ENCODE results near the gene TRMT44.
"Not testable (repeated sequence)": the region's sequence is repeated elsewhere in the genome, so short reads cannot be mapped to it uniquely, and the experiment has no call there.

TRMT44 gene

DNA sequence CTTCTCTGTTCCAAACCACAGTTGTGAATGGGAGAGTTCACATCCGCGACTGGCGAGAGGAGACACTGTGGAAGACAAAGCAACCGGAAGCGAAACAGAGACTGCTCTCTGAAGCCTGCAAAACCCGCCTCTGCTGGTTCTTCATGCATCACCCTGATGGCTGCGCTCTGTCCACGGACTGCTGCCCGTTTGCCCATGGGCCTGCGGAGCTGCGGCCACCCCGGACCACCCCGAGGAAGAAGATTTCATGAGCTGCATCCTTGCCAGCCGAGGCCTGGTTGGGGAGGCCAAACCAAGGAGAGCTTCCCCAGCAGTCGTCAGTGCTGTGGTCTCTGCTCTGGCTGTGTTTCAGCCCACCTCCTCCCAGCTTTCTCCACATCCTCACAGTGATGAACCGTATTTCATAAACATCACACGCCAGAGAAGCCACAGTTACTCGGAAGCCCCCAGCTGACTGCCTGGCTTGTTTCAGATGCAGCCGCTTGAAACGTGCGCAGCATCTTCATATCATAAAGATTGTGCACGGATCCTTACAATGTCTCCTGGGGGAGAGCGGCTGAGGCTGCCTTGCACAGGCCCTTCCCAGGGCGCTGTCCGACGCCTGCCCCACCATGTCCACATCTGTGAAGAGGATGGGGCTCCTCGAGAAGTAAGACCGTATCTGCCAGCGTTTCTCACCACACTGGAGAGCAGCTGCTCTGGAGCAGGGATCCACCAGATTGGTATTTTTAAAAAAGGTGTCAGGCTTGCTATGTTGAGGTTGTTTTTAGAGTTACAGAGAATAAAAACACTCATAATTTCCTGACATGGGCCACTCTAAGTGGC lies 35.4 kb downstream of the TRMT44 start:
- H3K9me3 ChIP-seq (replicated peaks in 1 of 11) = no peaks in the 10 kb centered on the region
- H3K27me3 ChIP-seq = peaks cover 0 to 13% (median 0%) of the 10 kb centered on the region in 11 experiments; a peak in 2 of 22 replicates
- H3K27ac ChIP-seq = peak overlapping the region in 9 of 11 experiments; percentile 31 to 90 (median 76); a peak in 18 of 22 replicates
- H3K9ac ChIP-seq = peak overlapping the region in 10 of 11 experiments; percentile 16 to 83 (median 72); a peak in 18 of 22 replicates
- no peaks in the 10 kb centered on the region for H3K36me3 ChIP-seq
- H4K20me1 ChIP-seq = peaks cover 19 to 76% (median 39%) of the 10 kb centered on the region in 11 experiments; a peak in 19 of 22 replicates
- H3K4me2 ChIP-seq = peak overlapping the region; percentile 90 to 99 (median 97)
- peaks cover 45 to 85% (median 82%) of the 10 kb centered on the region in 10 experiments for H3K4me1 ChIP-seq
- peak in 4 of 11 experiments; percentile 34 to 89 (median 74); a peak in 6 of 22 replicates for TF ChIP-seq Cebpa-rat (IDR thresholded peaks at IDR 0.05)
- peak overlapping the region in 9 of 10 experiments; percentile 12 to 62 (median 56); a peak in 18 of 20 replicates for H3K4me3 ChIP-seq

DNA sequence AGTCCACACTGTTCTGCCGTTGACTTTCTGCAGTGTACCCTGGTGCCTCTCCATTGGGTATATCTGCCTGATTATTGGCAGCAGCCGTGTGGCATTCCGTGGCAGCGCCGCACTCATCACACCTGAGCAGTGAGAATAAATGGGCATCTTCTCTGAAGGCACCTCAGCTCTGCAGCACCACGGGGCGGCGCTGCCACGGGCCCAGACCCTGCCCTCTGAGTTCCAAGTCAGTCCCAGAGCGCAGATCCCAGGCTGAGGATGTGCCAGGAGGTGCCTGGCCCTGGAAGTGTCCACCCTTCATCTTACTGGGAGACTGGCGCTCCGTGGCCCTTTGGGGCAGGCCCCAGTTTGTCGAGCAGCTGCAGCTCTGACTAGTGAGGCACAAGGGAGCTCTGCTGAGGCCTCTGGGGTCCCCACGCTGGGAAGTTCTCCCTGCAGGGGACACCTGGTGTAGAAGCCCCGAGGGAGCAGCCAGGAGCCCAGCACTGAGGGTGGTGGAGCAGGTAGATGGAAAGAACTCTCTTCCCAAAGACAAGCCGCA lies 36.6 kb downstream of the TRMT44 start:
- H3K27me3 ChIP-seq = peaks cover 0 to 13% (median 0%) of the 10 kb centered on the region in 11 experiments; a peak in 2 of 22 replicates
- TF ChIP-seq Cebpa-rat (IDR thresholded peaks at IDR 0.05) = no peak
- H3K4me1 ChIP-seq = peaks cover 45 to 73% (median 70%) of the 10 kb centered on the region in 10 experiments
- H3K9ac ChIP-seq = peak overlapping the region in 5 of 11 experiments; percentile 1 to 83 (median 78); a peak in 6 of 22 replicates
- no peak overlapping the region; a peak in 2 of 20 replicates for H3K4me3 ChIP-seq
- H3K36me3 ChIP-seq = no peaks in the 10 kb centered on the region
- H3K27ac ChIP-seq = peak overlapping the region in 1 of 11 experiments; percentile 90; a peak in 3 of 22 replicates
- peaks cover 19 to 64% (median 36%) of the 10 kb centered on the region in 11 experiments; a peak in 19 of 22 replicates for H4K20me1 ChIP-seq
- peak overlapping the region in 10 of 11 experiments; percentile 32 to 99 (median 97); a peak in 19 of 22 replicates for H3K4me2 ChIP-seq
- H3K9me3 ChIP-seq (replicated peaks in 1 of 11) = no peaks in the 10 kb centered on the region

DNA sequence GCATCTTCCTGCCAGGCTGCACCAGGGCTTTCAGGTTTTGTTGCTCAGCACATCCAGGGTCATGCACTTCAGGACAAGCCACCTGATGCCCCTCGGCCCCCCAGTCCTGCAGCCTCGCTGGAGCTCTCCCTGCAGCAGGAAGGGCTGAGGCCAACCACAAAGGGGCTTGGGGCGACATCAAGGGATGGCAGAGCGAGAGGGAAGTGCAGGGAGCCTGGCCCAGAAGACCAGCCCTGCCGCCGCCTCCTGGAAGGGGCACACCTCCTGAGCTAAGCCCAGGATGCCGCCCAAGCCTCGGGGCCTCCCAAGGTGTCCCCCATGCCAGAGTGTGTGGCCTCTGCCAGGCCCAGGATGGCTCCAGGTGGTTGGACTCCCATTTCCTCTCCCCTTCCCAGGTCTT lies 37.1 kb downstream of the TRMT44 start:
- Histone ChIP-seq H3K36me3 (no peaks in the 10 kb centered on the region), H3K27me3 (peaks cover 0 to 13% (median 0%) of the 10 kb centered on the region in 11 experiments; a peak in 2 of 22 replicates), H3K9ac (peak overlapping the region in 5 of 11 experiments; percentile 1 to 83 (median 78); a peak in 5 of 22 replicates), H3K4me3 (no peak overlapping the region; a peak in 1 of 20 replicates), H4K20me1 (peaks cover 17 to 62% (median 31%) of the 10 kb centered on the region in 11 experiments; a peak in 19 of 22 replicates), H3K27ac (peak overlapping the region in 1 of 11 experiments; percentile 90; a peak in 2 of 22 replicates), H3K4me2 (peak overlapping the region in 10 of 11 experiments; percentile 32 to 99 (median 97); a peak in 21 of 22 replicates), H3K9me3 (replicated peaks in 1 of 11) (no peaks in the 10 kb centered on the region), H3K4me1 (peaks cover 45 to 68% (median 65%) of the 10 kb centered on the region in 10 experiments)
- TF ChIP-seq Cebpa-rat (IDR thresholded peaks at IDR 0.05) = no peak

DNA sequence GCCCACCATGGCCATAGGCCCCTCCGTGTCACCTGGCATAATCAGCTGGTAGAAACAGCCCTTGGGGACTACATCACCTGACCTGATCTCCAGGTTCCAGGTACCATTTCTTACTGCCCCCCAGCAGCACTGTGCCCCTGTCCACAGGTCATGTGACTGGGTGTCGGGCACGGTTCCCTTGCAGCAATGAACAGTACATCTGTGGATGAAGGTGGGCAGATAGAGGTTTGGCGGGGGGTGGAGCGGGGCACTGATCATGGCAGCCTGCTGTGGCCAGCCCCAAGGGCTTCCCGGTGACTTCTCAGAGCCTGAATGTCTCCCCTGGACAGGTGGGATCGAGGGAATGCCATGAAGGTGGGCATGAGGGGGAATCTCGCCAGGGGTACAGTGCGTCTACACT lies 37.8 kb downstream of the TRMT44 start:
- peaks cover 15 to 57% (median 31%) of the 10 kb centered on the region in 11 experiments; a peak in 19 of 22 replicates for H4K20me1 ChIP-seq
- no peak for TF ChIP-seq Cebpa-rat (IDR thresholded peaks at IDR 0.05)
- peak overlapping the region in 9 of 11 experiments; percentile 93 to 99 (median 97); a peak in 16 of 22 replicates for H3K4me2 ChIP-seq
- peaks cover 41 to 61% (median 58%) of the 10 kb centered on the region in 10 experiments for H3K4me1 ChIP-seq
- peaks cover 0 to 13% (median 0%) of the 10 kb centered on the region in 11 experiments; a peak in 2 of 22 replicates for H3K27me3 ChIP-seq
- H3K9ac ChIP-seq = no peak overlapping the region
- no peaks in the 10 kb centered on the region for H3K9me3 ChIP-seq (replicated peaks in 1 of 11)
- no peaks in the 10 kb centered on the region for H3K36me3 ChIP-seq
- H3K4me3 ChIP-seq = no peak overlapping the region
- no peak overlapping the region for H3K27ac ChIP-seq

DNA sequence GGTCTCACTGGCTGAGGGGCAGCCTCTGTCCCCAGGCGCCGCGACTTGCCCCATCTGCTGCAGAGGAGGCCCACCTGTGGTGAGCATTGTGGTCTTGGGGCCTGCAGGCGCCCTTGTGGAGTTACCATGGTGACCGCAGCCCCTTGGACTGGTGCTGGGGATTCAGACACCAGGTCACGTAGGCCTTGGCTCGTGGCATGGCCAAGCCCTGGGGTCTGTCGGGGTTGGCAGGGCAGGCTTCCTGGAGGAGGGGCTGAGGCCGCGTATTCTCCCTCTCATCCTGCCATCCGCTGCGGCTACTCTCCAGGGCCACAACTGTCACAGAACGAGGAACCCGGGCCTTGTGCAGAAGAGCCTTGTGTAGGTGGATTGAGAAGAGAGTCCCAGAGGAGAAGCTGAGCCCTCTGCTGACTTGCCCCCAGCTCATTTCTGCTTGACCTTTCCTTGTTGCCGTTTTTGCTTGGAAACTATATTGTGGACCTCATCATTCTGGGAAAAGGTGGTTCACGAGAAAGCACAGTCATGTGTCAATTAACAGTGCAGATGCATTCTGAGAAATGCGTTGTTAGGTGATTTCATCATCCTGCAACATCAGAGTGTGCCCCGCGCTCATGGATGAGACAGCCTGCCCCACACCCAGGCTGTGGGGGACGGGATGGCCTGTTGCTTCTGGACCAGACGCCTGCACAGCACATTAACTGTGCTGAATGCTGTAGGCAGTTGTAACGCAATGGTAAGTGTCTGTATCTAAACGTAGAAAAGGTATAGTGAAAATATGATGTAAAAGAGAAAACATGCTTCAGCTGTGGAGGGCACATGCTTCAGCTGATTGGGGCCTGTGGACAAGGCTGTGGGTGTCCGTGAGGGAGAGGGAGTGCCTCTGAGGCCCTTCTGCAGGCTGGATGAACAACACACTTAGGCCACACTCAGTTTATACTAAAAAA lies 38.5 kb downstream of the TRMT44 start:
- Histone ChIP-seq H3K9me3 (replicated peaks in 1 of 11) (no peaks in the 10 kb centered on the region), H3K4me1 (peaks cover 34 to 54% (median 51%) of the 10 kb centered on the region in 10 experiments), H3K36me3 (no peaks in the 10 kb centered on the region), H3K4me2 (peak overlapping the region in 7 of 11 experiments; percentile 96 to 99 (median 97); a peak in 13 of 22 replicates), H3K27ac (no peak overlapping the region), H3K4me3 (no peak overlapping the region), H3K27me3 (peaks cover 0 to 10% (median 0%) of the 10 kb centered on the region in 11 experiments; a peak in 2 of 22 replicates), H4K20me1 (peaks cover 9 to 51% (median 31%) of the 10 kb centered on the region in 11 experiments; a peak in 19 of 22 replicates), H3K9ac (no peak overlapping the region)
- peak in 1 of 11 experiments; percentile 15; a peak in 1 of 22 replicates for TF ChIP-seq Cebpa-rat (IDR thresholded peaks at IDR 0.05)

DNA sequence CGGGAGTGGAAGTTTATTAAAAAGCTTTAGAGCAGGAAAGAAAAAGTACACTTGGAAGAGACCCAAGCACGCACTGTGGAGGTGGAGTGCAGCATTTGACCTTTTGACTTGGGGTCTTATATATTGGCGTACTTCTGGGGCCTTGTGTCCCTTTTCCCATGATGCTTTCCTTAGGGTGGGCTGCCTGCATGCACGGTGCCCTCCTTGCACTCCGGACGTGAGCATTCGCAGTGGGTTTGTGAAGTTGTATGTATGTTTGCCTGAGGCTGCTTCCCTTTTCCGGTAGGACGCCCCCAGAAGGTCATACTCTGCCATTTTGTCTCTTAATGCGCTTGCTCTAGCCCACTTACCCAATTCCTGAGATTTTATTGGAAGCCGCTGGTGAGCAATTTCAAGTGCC lies 39.6 kb downstream of the TRMT44 start:
- no peaks in the 10 kb centered on the region for H3K36me3 ChIP-seq
- H3K4me3 ChIP-seq = no peak overlapping the region
- no peak overlapping the region for H3K9ac ChIP-seq
- H3K9me3 ChIP-seq (replicated peaks in 1 of 11) = no peaks in the 10 kb centered on the region
- TF ChIP-seq Cebpa-rat (IDR thresholded peaks at IDR 0.05) = no peak
- H3K4me1 ChIP-seq = peaks cover 23 to 42% (median 40%) of the 10 kb centered on the region in 10 experiments
- H3K4me2 ChIP-seq = no peak overlapping the region
- H3K27ac ChIP-seq = no peak overlapping the region
- no peaks in the 10 kb centered on the region; a peak in 1 of 22 replicates for H3K27me3 ChIP-seq
- peaks cover 6 to 42% (median 28%) of the 10 kb centered on the region in 11 experiments; a peak in 19 of 22 replicates for H4K20me1 ChIP-seq

DNA sequence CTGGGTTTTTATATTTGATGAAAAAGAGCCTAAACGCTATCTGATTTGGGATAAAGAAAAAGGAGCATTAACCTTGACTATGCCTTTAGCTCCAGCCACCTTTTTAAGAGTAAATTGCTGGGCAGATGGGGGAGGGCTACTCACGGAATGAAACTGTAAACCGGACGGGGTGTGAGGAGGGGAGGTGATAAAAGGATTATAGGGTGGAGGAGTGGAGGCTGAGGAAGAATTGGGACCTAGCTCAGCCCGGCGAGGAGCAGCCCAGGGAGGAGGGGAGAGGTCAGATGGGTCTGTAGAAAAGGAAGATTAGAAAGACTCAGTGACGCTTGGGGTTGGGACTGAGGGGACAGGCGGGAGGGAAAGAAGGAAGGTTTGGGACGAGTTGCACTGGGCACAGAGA lies 46.1 kb downstream of the TRMT44 start:
- not testable (repeated sequence) for H3K36me3 ChIP-seq, H3K27ac ChIP-seq, H3K4me2 ChIP-seq, H3K4me3 ChIP-seq, H4K20me1 ChIP-seq, H3K9ac ChIP-seq, H3K4me1 ChIP-seq, H3K27me3 ChIP-seq
- H3K9me3 ChIP-seq (replicated peaks in 1 of 11) = peaks cover 0 to 22% (median 3%) of the 10 kb centered on the region in 11 experiments; a peak in 6 of 22 replicates

DNA sequence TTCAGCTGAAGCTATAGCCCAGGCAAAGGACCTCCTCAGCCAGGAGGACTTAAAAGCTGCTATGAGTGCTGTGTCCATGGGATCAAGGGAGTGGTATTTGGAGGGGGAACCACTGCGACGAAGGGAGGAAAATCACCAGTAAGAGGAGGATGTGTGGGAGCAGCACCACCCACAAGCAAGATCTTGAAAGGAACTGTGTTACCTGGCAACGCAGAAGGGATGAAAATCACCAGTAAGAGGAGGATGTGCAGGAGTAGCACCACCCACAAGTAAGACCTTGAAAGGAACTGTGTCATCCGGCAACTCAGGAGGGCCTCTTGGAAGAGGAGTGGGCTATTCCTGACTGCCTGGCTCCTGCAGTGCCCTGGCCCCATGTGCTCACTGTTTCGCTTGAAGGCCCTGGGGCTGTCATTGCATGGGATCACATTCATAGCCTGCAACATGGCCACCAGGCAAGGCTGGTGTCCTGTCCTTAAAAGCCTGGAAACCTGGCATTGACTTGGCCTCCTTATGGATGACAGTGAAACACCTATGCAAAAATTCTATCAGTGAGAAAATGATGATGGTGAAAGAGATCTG lies 48.3 kb downstream of the TRMT44 start:
- Histone ChIP-seq H4K20me1 (no peaks in the 10 kb centered on the region), H3K27ac (no peak overlapping the region), H3K9ac (no peak overlapping the region), H3K4me1 (no peaks in the 10 kb centered on the region), H3K9me3 (replicated peaks in 1 of 11) (peaks cover 0 to 22% (median 3%) of the 10 kb centered on the region in 11 experiments; a peak in 6 of 22 replicates), H3K4me2 (no peak overlapping the region), H3K27me3 (no peaks in the 10 kb centered on the region), H3K4me3 (no peak overlapping the region), H3K36me3 (no peaks in the 10 kb centered on the region)
- no peak for TF ChIP-seq Cebpa-rat (IDR thresholded peaks at IDR 0.05)

DNA sequence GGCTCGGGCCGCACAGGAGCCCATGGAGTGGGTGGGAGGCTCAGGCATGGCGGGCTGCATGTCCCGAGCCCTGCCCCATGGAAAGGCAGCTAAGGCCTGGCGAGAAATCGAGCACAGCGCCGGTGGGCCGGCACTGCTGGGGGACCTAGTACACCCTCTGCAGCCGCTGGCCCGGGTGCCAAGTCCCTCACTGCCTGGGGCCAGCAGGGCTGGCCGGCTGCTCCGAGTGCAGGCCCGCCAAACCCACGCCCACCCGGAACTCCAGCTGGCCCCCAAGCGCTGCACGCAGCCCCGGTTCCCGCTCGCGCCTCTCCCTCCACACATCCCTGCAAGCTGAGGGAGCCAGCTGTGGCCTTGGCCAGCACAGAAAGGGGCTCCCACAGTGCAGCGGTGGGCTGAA lies 50.9 kb downstream of the TRMT44 start:
- H3K4me2 ChIP-seq, H3K27me3 ChIP-seq, H3K9ac ChIP-seq, H4K20me1 ChIP-seq, H3K36me3 ChIP-seq, H3K27ac ChIP-seq, H3K4me3 ChIP-seq: not testable (repeated sequence)
- peaks cover 0 to 25% (median 13%) of the 10 kb centered on the region in 10 experiments; a peak in 11 of 20 replicates for H3K4me1 ChIP-seq
- H3K9me3 ChIP-seq (replicated peaks in 1 of 11) = peaks cover 11 to 38% (median 16%) of the 10 kb centered on the region in 11 experiments; a peak in 21 of 22 replicates

All from BLaER1 treated with 17β-estradiol and CSF1 and Interleukin-3, amounts not matched to agents 10 nM and 100 nM (cell line).